Endothelial cell of umbilical vein (primary cell): Measurements from ENCODE around the gene PRC1.

Experiments
- EZH2 ChIP-seq: IDR thresholded peaks from 2 replicates; pipeline ENCODE4 v1.6.1; 2012; ENCODE audit warnings: borderline replicate concordance, low read depth, mild to moderate bottlenecking, moderate library complexity, low read length, inconsistent platforms; ENCODE audit not compliant: severe bottlenecking
- JUN ChIP-seq: IDR thresholded peaks from 2 replicates; pipeline ENCODE4 v1.6.1; 2011; ENCODE audit warnings: borderline replicate concordance, low read depth; ENCODE audit not compliant: insufficient read length, insufficient read depth
- POLR2A ChIP-seq: IDR thresholded peaks from 2 replicates; pipeline ENCODE4 v1.6.1; 2012; ENCODE audit warnings: low read depth, mild to moderate bottlenecking, control low read depth, low read length
- POLR2AphosphoS5 ChIP-seq: IDR thresholded peaks from 2 replicates; pipeline ENCODE4 v1.6.1; 2012; ENCODE audit warnings: low read depth, mild to moderate bottlenecking, control low read depth, low read length, moderate library complexity; ENCODE audit not compliant: insufficient read depth
- TF ChIP-seq, protein P1 (sequence below), 2 donors: IDR thresholded peaks; 1 replicate in 1 of 2; 2 replicates in 1 of 2; pipeline ENCODE4 v1.5.1; 2011; ENCODE audit warnings: low read length in 2 of 2, mild to moderate bottlenecking in 2 of 2, moderate library complexity in 2 of 2, control low read depth in 1 of 2, inconsistent platforms in 1 of 2, low read depth in 1 of 2; ENCODE audit not compliant: insufficient read depth in 1 of 2; ENCODE audit errors: extremely low read depth in 1 of 2

DNA sequence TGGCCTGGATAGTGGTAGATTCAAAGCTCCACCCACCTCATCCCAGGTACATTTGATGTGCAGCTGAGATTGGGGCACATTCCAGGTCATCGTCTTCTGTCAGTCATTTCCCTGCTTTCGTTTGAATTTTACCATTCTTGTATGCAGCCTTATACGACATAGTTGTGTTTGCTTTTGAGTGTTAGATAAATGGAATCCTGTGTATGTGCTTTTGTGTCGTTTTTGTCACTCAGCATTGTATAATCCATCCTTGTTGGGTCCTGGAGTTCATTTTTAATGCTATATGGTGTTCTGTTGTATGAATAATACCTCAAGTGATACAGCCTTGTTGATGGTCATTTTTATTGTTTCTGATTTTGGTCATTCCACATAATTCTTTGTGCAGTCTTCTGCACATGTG lies 32.3 kb downstream of the PRC1 start:
- TF ChIP-seq POLR2A (no peak), POLR2AphosphoS5 (no peak), JUN (no peak), EZH2 (no peak)
- TF ChIP-seq, protein P1, sequence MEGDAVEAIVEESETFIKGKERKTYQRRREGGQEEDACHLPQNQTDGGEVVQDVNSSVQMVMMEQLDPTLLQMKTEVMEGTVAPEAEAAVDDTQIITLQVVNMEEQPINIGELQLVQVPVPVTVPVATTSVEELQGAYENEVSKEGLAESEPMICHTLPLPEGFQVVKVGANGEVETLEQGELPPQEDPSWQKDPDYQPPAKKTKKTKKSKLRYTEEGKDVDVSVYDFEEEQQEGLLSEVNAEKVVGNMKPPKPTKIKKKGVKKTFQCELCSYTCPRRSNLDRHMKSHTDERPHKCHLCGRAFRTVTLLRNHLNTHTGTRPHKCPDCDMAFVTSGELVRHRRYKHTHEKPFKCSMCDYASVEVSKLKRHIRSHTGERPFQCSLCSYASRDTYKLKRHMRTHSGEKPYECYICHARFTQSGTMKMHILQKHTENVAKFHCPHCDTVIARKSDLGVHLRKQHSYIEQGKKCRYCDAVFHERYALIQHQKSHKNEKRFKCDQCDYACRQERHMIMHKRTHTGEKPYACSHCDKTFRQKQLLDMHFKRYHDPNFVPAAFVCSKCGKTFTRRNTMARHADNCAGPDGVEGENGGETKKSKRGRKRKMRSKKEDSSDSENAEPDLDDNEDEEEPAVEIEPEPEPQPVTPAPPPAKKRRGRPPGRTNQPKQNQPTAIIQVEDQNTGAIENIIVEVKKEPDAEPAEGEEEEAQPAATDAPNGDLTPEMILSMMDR (IDR thresholded peaks at IDR 0.05; ENCODE audit: extremely low read depth in 1 of 2, insufficient read depth in 1 of 2, low read depth in 1 of 2, low read length in 2 of 2), result no peak
